Aorta (tissue), 5 donors: ENCODE results near the gene RASD1. TPM values are rescaled to one million over a fixed set of nuclear protein-coding genes. Genes with fewer than 3 reads are reported as not detected.
A peak's percentile ranks its signal among the peaks of the same experiment; 100 is the strongest.

Source experiments
- ATAC-seq: fragments of 200-7000 bp; cut with Tn5 transposase; one replicate; pipeline ENCODE4 v1.9.1; 2022; ENCODE audit warnings: moderate library complexity; ENCODE audit not compliant: low FRiP score
- DNase-seq, 2 donors: peaks; one replicate each; pipeline ENCODE4 v3.0.0-alpha.2; 2020
- H3K27ac ChIP-seq, 2 donors: one replicate each; pipeline ENCODE4 v1.5.1; 2013; ENCODE audit warnings: low read length in 2 of 2, mild to moderate bottlenecking in 2 of 2, moderate library complexity in 2 of 2, control low read depth in 1 of 2, inconsistent platforms in 1 of 2, low read depth in 1 of 2
- H3K27me3 ChIP-seq, 2 donors: one replicate each; pipeline ENCODE4 v1.6.1; 2013; ENCODE audit warnings: control low read depth in 1 of 2, low read length in 1 of 2, mild to moderate bottlenecking in 1 of 2, moderate library complexity in 1 of 2; ENCODE audit not compliant: insufficient read depth in 2 of 2, control insufficient read depth in 1 of 2
- H3K36me3 ChIP-seq, 2 donors: one replicate each; pipeline ENCODE4 v1.6.1; 2013; ENCODE audit warnings: control low read depth in 1 of 2, low read length in 1 of 2, mild to moderate bottlenecking in 1 of 2; ENCODE audit not compliant: insufficient read depth in 2 of 2, control insufficient read depth in 1 of 2
- H3K4me1 ChIP-seq, 2 donors: one replicate each; pipeline ENCODE4 v1.6.1; 2013; ENCODE audit warnings: low read length in 2 of 2, control low read depth in 1 of 2, mild to moderate bottlenecking in 1 of 2, moderate library complexity in 1 of 2; ENCODE audit not compliant: insufficient read depth in 2 of 2, control insufficient read depth in 1 of 2
- H3K4me3 ChIP-seq, 2 donors: one replicate each; pipeline ENCODE4 v1.5.1; 2013; ENCODE audit warnings: low read length in 2 of 2, control low read depth in 1 of 2, mild to moderate bottlenecking in 1 of 2
- H3K9me3 ChIP-seq: one replicate; pipeline ENCODE4 v1.6.1; 2013; ENCODE audit warnings: mild to moderate bottlenecking, low read length; ENCODE audit not compliant: control insufficient read depth
- WGBS, 2 donors: extraction: QIAGEN DNeasy Blood & Tissue Kit; methylation state at CpG; one replicate each; pipeline ENCODE4 v1.1.7; 2013; 5-methylcytosine and 5-hydroxymethylcytosine counted together
- intact Hi-C, 2 donors: fragments of 100-400 bp; cut with DNase I; formaldehyde crosslinking; loops; one replicate each; pipeline versions ENCODE4 v1.14.2 to v1.15.0; 2022
- polyA plus RNA-seq, 2 donors: library from polyadenylated mRNA; stranded (reverse); fragments of 200-250 nt; gene quantifications; one replicate each; pipeline ENCODE4 v1.2.3, GENCODE V29; 2013
- total RNA-seq, 2 donors: library from RNA; stranded (reverse); fragmentation: NEBNext Ultra II Directional; extraction: Animal tissue kit (Norgen Biotek cat#: 25700); gene quantifications; one replicate each; pipeline ENCODE4 v1.2.1, GENCODE V29; 2021
- donor health status: healthy with polysubstance abuse.
- donor health status: Bipolar disorder and iron deficiency.
- donor health status: DM: no; HTN: no; CAD: no.
- donor health status: DM: no; HTN: no; CAD: no.
- donor health status: DM: yes; HTN: yes; CAD: no.

RASD1 gene
- total and polyA plus RNA-seq, 4 donors = 2.9 to 50.1 (median 8.3) TPM

- H3K9me3 ChIP-seq = no peaks in the 10 kb centered on the region
- H3K36me3 ChIP-seq = no peaks in the 10 kb centered on the region
- no peak overlapping the region for H3K4me3 ChIP-seq
- H3K4me1 ChIP-seq = no peaks in the 10 kb centered on the region
- ATAC-seq = no peak
- DNase-seq = peak in 1 of 2 donors; percentile 38
- WGBS, 2 donors = 89 to 93% methylated on average over 22 of the region's 22 CpGs
- intact Hi-C loops = no loop called here
- no peak overlapping the region for H3K27ac ChIP-seq
- H3K27me3 ChIP-seq = no peaks in the 10 kb centered on the region
Measured at GRCh38 chr17:17520599-17521232, 24.5 kb upstream of the RASD1 start.

GRCh38 chr17:17519886-17520285 lies 23.7 kb upstream of the RASD1 start:
- ATAC-seq (no peak), DNase-seq (peak in 1 of 2 donors; percentile 32)
- Histone ChIP-seq H3K36me3 (no peaks in the 10 kb centered on the region), H3K9me3 (no peaks in the 10 kb centered on the region), H3K4me1 (no peaks in the 10 kb centered on the region), H3K27me3 (no peaks in the 10 kb centered on the region), H3K27ac (no peak overlapping the region), H3K4me3 (no peak overlapping the region)
- WGBS, 2 donors = 94 to 96% methylated on average over 10 of the region's 10 CpGs
- intact Hi-C loops = no loop called here

GRCh38 chr17:17518951-17519350 lies 22.8 kb upstream of the RASD1 start:
- intact Hi-C loops = no loop called here

GRCh38 chr17:17518014-17518413 lies 21.8 kb upstream of the RASD1 start:
- DNase-seq = peak in 1 of 2 donors; percentile 27
- H3K27ac ChIP-seq = no peak overlapping the region
- H3K4me3 ChIP-seq = no peak overlapping the region
- H3K4me1 ChIP-seq = no peaks in the 10 kb centered on the region
- ATAC-seq = no peak
- H3K36me3 ChIP-seq = no peaks in the 10 kb centered on the region
- WGBS, 2 donors = 89 to 90% methylated on average over 15 of the region's 15 CpGs
- no peaks in the 10 kb centered on the region for H3K27me3 ChIP-seq
- intact Hi-C loops = no loop called here
- no peaks in the 10 kb centered on the region for H3K9me3 ChIP-seq

More at GRCh38 chr17:17518951-17519350, 22.8 kb upstream of the RASD1 start:
- no peak overlapping the region for H3K4me3 ChIP-seq
- H3K9me3 ChIP-seq = no peaks in the 10 kb centered on the region
- H3K27ac ChIP-seq = no peak overlapping the region
- ATAC-seq = no peak
- no peaks in the 10 kb centered on the region for H3K36me3 ChIP-seq
- H3K4me1 ChIP-seq = no peaks in the 10 kb centered on the region
- no peaks in the 10 kb centered on the region for H3K27me3 ChIP-seq
- peak in 1 of 2 donors; percentile 23 for DNase-seq
- 89 to 90% methylated on average over 5 of the region's 5 CpGs for WGBS, 2 donors

GRCh38 chr17:17516941-17517720 lies 20.9 kb upstream of the RASD1 start:
- peak in 1 of 2 donors; percentile 27 for DNase-seq
- Histone ChIP-seq H3K4me3 (no peak overlapping the region), H3K27ac (no peak overlapping the region), H3K9me3 (no peaks in the 10 kb centered on the region), H3K4me1 (no peaks in the 10 kb centered on the region), H3K27me3 (no peaks in the 10 kb centered on the region), H3K36me3 (no peaks in the 10 kb centered on the region)
- 94 to 95% methylated on average over 14 of the region's 14 CpGs for WGBS, 2 donors
- intact Hi-C loops = no loop called here
- no peak for ATAC-seq

- WGBS, 2 donors = 86 to 87% methylated on average over 21 of the region's 21 CpGs
- Histone ChIP-seq H3K9me3 (no peaks in the 10 kb centered on the region), H3K27ac (no peak overlapping the region), H3K36me3 (no peaks in the 10 kb centered on the region), H3K27me3 (no peaks in the 10 kb centered on the region), H3K4me1 (no peaks in the 10 kb centered on the region), H3K4me3 (no peak overlapping the region)
- intact Hi-C loops = no loop called here
- ATAC-seq = no peak
- DNase-seq = peak in 1 of 2 donors; percentile 25
Measured at GRCh38 chr17:17515934-17516930, 20.0 kb upstream of the RASD1 start.

GRCh38 chr17:17514993-17515933 lies 19.1 kb upstream of the RASD1 start:
- Histone ChIP-seq H3K36me3 (no peaks in the 10 kb centered on the region), H3K4me3 (no peak overlapping the region), H3K9me3 (no peaks in the 10 kb centered on the region), H3K4me1 (no peaks in the 10 kb centered on the region), H3K27ac (no peak overlapping the region), H3K27me3 (no peaks in the 10 kb centered on the region)
- ATAC-seq (no peak), DNase-seq (peak; percentile 33 to 70)
- intact Hi-C loops = no loop called here
- 95% methylated on average over 21 of the region's 21 CpGs for WGBS, 2 donors
